Stimulated activated CD4-positive, alpha-beta T cell treated with anti-CD3 and anti-CD28 coated beads, Interleukin-1b, Interleukin-23, amount 100 ng/mL, for 24 hours (primary cell): ENCODE data around the gene RAB44.

ENCODE experiments used
- DNase-seq, 4 experiments: peaks; one replicate each; pipeline ENCODE4 v3.0.0-alpha.2; 2020; ENCODE audit warnings: low read depth in 4 of 4, low spot score in 1 of 4

Gene RAB44

DNA sequence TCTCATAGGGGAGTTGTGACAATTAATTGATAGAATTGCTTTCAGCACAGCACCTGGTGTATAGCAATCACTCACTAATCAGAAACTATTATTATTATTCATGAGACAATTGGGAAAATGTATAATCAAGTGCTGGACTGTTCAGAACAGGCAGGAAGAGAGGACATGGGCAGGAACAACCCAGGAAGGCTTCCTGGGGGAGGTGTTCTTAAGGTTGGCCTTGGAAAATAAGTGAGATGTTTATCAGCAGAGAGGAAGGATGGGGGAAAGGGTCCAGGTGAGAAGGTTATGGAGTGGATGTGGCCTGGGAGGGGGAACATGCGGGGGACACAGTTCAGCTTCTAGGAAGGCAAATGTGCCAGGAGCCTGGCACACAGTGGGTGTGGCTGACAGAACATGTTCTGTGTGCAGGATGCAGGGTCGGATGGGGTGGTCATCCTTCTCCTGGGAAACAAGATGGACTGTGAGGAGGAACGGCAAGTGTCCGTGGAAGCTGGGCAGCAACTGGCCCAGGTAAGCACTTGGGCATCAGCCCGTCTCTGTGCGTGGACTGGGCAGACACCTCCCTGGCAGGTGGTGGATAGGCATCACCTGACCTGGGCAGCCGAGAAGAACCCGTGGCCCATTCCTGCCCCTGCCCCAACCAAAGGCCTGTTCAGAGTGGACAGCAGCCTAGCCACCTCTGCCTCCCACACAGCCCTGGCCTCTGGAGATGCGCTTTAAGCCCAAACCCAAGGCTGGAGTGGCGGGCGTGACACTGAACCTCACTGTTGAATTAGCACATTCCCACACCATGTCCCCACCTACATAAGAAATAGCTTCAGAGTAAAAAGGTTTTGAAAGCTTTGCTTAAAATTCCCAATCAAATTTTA, 30.9 kb downstream of the RAB44 start:
- DNase-seq: no peak

DNA sequence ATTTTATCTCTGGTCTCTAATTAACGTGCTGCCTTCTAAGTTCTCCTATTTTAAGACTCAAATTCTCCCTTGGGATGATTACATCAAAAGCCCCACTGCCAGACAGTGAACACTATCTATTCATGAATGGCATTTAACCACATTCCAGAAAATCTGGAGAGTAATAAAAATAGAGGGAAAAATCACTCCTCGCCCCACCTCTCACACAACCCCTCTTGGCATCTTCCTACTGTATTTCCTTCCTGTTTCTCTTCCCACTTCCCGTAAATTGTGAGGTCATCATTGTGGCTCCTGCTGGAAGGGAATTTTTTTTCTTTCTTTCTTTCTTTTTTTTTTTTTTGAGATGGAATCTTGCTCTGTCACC, 31.5 kb downstream of the RAB44 start:
- no peak for DNase-seq

DNA sequence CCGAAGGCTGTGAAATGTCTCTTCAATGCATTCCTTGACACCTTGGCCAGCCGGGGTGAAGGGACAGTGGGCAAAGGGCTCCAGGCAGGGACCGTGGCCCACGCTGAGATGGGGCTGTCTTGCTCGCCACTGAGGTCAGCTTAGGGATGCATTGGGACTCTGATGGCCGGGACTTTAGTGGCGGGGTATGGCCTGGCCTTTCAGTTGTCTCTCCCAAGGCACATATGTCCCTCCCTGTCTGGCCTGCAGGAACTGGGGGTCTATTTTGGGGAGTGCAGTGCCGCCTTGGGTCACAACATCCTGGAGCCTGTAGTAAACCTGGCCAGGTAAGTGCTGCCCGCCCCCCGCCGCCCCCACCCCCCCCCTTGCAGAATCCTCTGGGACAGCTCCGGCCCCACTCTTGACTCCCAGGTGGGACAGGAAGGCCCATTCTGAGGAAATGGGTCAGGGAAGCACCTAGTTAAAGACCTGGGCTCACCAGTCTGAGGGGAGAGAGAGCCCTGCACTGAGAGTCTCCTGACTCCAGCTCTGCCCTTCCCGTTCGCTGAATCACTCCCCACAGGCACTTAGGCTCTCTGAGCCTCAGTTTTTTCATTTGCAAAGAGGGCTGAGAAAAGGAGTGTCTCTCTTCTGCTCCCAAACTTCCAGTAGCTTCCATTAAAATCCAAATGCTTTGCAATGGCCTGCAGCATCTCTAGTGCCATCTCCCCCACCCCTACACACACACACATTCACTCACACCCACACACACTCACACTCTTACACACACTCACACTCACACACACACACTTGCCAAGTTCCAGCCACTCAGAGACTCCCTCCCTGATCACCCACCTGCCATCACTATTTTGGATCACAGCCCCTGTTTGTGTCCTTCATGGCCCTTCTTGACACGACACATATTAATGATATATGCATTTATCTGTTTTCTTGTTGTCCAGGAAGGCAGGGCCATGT, 33.1 kb downstream of the RAB44 start:
- no peak for DNase-seq

DNA sequence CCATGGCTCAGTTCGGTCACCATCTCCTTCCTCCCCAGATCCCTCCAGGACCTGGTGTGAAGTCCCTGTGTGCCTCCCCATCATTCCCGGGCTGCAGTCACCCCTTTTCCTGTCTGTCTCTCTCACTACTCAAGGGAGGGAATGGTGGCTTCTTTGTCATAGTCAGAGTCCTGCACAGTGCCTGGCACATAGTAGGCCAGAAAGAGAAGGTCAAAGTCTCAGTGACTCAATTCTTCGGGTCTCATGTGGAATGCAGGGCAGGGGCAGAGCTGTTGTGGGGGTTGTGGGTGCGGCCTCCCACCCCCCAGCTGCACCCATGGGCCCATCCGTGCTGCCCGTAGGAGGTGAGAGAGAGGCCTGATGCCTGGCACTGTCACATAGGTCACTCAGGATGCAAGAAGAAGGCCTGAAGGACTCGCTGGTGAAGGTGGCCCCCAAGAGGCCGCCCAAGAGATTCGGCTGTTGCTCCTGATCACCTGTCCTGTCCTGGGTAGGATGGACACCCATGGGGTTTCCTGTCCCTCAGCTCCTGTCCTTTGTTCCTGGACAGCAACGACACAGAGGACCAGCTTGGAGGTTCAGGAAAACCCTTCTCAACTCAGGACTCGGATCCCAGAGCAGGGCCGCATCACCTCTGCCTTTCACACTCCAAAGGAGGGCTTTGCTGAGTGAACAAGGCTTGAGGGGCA, 34.1 kb downstream of the RAB44 start:
- DNase-seq: no peak

DNA sequence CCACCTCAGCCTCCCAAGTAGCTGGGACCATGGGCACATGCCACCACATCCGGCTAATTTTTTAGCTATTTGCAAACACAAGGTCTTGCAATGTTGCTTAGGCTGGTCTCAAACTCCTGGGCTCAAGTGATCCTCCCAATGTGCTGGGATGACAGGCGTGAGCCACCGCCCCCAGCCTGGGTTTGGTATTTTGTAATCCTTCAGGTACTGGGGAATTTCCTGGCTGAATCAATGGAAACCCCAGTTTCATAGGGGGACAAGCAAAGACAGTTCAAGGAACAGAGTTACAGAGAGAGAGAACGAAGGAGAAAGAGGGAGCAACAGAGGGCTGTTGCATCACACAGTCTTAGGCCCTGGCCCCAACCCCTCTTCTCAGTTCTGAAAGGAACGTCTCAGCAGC, 35.7 kb downstream of the RAB44 start:
- DNase-seq: no peak

DNA sequence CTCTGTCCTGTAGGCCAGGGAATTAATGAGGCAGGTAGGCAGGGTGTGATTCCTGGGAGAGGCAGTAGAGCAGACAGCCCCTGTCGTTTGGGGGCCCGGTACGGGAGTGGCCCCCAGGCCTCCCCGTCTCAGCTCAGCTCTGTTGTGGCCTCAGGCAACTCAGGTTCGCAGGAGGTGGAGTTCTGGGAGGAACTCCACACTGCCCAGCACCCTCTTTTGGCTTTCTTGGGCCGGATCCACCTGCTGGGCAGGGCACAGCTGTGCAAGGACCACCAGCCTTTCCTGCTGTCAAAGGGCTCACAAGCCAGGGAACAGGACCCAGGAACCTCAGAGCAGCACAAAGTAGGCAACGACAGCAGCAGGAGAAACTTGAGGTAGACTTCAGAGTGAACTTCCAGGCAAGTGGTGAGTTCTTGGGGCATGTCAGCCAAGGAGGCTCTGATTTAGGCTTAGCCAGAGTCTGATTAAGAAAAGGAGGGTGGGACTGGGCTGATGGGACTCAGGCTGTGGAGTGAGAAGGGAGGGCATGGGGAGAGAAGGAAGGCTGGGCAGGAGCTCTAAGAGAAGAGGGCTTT, 36.9 kb downstream of the RAB44 start:
- no peak for DNase-seq

DNA sequence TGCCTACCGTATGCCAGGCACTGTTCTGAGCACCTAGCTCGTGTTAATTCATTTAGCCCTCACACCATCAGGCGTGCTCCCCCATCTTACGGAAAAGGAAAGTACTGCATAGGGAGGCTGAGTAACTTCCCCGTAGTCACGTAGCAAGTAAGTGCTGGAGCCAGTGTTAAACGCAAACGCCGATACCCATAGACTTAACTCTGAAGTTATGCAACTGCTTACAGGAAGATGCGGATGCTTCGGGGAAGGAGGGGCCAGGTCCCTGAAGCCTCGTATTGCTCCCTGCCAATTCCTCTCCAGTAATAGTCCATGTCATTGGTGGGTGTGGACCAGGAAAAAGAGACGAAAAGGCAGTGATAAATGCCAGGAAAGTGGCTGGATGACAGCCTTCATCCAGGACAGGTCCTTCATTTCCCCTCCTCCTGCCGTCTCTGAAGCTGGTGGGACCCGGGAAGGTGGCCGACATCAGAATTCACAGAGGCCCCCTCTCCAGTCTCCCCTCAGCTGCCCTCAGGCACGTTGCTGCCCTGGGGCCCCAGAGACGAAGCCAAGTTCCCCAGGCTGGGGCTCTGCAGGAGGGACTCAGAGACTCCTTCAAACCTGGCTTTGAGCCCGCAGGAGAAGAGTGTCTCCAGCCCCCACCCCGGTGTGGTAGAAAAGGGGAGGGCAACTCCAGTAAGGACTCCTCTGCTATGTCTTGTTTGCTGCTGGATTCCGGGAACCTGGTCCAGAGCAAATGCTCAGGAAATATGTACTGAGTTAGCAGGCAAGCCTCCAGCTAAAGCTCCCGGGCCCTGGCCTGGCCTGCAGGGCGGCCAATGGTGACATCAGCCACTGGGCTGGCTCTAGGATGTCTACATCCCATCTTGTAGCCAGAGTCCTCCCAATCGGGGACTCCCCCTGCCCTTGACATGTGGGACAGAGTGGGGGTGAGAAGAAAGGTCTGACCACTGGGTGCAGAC, 37.8 kb downstream of the RAB44 start:
- DNase-seq: no peak

DNA sequence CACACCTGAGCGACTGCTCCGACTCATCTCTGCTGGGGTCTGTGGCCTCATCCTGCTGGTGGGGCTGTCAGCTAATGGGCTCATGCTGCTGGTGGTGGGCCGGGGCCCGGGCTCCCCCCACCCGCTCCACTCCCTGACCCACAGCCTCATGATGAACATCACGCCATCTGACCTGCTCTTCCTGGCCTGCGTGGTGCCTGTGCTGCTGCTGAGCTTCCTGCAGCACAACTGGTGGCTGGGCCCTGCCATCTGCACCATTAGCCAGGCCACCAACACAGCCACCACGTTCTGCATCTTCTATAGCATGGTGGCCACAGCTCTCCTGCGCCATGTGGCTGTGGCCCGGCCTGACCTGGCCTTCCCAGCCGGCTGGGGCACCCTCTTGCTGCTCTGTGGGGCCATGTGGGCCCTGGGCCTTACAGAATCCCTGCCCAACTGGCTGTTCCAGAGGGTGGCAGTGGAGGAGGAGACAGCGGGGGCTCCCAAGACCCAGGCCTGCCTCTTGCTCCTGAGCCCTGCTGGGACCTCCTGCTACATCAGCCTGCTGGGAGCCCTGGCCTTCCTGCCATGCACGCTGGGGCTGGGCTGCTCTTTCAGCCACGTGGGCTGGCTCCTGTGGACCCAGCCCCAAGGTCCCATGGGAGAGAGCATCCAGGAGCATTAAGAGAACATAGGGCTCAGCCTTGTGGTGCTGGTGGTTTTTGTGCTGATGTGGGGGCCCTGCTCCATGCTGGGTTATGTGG, 39.6 kb downstream of the RAB44 start:
- no peak for DNase-seq

DNA sequence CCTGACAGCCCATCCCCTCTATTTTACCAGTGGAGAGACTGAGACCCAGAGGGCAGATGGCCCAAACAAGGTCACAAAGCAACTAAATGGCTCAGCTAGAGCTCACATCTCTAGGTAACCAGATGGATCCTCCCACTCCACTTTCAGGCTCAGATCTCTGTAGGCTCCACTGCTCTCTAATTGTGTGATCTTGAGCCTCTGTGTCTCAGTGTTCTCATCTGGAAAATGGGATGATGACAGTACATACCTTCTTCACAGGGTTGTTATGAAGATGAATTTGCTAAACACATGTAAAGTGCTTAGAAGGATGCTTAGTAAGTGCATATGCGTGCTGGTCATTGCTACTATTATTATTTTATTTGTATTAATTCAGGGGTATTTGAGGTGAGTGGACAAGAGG, 40.5 kb downstream of the RAB44 start:
- DNase-seq: no peak

DNA sequence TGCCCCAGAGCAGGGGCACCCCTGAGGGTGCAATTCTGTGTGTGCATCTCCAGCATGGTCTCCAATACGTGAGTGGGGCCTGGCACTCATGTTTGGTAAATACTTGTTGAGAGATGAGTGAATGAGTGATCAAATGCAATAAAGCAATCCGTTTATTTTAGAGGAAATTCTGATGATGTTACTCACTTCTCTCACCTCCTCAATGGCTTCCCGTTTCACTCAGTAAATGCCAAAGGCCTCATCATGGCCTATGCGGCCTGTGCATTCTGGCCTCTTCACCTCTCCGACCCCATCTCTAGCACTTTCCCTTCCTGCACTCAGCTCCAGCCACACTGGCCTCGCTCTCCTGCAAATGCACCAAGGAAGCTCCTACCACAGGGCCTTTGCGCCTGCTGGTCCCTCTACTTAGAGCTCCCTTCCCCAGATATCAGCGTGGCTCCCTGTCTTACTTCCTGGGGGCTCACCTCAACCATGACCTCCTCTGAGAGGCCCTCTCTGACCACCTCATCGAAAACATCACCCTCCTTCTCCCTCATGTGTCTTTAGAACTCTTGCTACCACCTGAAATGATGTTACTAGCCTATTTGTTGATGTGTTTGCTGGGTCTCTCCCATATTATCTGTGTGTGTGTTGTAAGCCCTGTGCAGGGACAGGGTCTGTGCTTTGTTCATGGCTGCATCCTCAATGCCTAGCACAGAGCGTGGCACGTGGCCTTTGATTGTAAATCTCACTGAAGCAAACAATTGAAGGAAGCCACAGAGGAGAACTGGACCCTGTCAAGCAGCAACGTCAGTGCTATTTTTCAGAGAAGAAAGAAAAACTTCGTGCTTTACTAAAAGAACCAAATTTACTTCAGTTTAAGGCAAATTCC, 42.6 kb downstream of the RAB44 start:
- no peak for DNase-seq

DNA sequence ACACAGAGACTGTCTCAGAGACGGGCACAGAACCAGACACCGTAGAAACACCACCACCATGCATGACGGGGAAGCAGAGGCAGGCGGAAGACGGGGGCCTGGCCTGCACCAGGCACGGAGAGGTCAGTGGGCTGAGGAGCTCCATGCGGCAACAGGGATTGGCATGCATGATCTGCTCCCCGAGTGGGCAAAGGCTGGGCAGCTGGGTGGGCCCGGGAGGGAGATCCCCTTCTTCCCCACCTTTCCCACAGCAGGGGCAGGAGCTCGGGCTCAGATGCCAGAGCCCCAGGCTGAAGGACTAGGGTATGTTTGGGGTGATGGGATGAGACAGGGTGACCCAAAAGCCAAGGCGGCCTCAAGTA, 43.2 kb downstream of the RAB44 start:
- no peak for DNase-seq

DNA sequence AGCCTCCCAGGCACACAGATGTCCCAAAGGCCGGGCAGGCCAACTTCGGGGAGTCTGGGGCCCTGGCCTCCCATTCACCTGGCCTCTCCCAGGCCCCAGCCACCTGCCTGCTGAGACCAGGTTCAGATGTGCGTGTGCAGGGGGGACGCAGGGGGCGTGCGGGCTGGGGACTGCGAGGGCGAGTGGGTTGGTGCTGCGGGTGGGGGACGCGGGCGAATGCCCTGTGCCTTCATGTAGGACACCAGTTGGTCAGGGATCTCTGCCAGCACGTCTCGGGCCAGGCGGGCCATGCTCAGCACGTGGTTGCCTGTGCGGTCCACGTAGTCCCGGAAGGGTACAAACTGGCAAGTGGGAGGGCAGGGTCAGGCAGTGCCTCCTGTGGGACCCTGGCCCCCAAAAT, 44.5 kb downstream of the RAB44 start:
- DNase-seq: no peak

DNA sequence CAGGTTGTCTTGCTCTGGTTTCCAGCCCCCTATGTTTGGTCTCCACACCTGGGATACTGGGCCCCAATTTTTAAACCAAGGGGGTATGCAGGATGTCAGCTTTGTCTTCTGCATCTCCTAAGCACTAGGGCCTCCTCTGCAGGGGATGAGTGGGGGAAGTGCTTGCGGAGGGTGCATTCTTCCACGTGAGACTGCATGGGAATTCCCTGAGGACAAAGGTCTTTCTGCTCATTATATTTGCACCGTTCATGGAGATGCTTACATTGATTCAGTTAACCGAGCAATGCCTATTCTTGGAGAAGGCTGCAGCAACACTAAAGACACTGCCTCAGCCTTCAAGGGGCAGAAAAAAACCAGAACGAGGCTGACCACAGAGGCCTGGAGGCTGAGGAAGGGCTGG, 45.4 kb downstream of the RAB44 start:
- no peak for DNase-seq

DNA sequence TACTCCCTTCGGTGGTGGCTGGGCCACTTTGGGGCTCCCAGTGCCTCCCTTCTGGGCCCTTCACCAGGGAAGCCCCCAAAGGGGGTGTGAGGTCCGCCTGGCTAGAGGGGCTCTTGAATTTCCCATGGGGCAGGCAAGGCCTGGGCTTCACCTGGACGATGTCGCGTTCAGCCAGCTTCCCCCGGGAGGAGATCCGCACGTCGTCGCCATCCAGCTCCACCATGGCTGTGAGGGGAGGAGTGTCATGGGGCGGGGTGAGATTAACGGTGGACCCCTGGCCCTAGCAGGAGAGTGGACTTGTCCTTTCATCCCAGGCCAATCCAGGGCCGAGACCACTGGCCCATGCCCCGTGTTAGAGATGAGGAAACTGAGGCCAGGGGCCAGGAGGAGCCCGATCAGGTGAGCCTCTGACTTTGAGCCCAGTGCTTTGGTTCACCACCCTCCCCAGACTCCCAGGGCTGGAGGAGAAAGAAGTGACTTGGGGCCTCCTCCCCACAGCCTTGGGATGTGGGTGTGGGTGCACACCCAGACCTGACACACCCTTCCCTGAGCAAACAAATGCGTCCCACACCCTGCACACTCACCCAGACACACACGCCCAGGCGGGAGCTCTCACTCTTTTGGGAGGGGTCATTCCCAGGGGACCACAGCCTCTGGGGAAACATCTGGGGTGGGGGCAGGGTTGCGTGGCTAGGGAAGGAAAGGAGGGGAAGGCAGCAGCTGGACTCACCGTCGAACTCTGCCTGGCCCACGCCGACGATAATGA, 46.1 kb downstream of the RAB44 start:
- no peak for DNase-seq

DNA sequence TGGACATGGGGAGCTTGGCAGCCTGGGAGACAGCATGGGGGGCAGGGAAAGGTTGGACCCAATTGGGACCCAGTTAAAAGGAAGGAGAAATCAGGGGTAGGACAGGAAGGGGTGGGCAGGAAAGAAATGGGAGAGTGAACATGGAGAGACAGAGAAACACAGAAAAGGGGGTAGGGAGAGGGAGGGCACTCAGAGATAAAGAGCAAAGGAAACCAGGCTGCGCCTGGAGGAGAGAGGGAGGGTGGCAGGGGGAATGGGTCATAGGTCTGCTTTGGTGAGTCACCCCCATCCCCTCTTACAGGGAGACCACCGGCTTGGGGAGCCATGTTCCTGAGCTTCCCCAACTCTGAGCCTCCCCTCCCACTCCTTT, 46.7 kb downstream of the RAB44 start:
- no peak for DNase-seq

DNA sequence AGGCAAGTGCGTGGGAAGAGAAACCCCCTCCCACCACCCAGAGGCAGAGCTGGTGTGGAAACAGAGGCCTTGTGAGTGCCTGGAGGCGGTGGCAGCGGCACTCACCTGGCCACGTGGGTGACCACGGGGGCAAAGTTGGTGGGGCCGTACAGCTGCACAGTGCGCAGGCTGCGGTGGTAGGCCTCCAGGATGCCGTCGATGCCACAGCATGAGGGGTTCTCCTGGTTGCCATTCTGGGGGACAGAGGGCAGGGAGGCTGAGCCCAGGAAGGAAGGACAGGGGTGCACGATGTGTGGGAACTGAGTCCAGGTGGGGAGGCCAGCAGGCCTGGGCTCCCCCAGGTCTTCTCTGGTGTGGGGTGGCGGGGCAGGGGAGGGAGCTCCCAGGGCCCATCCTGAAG, 47.7 kb downstream of the RAB44 start:
- DNase-seq: no peak

DNA sequence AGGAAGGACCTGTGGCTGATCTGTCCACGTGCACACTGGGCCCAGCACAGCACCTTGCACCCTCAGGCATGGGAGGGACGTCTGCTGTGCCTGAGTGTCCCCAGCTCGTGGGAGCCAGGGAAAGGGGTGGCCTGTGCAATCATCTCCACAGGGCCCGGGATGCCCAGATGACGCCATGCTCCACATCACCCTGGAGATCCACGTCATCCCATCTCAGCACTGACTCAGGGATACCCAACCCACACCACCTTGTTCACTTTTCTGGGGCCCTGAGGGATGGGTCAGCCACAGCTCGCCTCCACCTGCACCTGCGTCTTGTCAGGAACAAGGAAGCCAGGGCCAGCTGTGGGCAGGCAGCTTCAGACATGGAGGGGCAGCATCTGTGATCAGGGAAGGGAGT, 48.2 kb downstream of the RAB44 start:
- DNase-seq: no peak

DNA sequence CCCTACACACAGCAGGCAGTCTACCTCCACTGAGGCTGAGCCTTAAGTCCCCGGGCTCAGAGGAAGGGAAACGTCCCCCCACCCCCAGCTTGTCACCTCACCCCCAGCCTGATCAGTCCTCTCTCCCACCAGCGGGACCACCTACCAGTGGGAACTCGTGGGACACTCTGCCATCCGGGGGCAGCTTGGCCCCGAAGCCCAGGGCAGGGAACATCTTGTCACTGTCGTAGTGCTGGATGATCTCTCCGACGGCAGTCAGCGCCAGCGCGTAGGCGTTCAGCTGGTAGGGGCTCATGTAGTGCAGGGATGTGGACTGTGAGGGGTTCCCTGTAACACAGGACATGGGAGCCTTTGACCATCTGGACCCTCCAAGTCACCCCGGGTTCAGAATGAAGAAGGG, 48.6 kb downstream of the RAB44 start:
- DNase-seq: no peak
